GM19239 (cell line): Measurements from ENCODE around the gene CAPRIN1.
A peak's percentile ranks its signal among the peaks of the same experiment; 100 is the strongest.
"Not testable (repeated sequence)": the region's sequence is repeated elsewhere in the genome, so short reads cannot be mapped to it uniquely, and the experiment has no call there.

Experiments
- DNase-seq: peaks from one replicate; pipeline ENCODE4 v3.0.0; 2011; ENCODE audit warnings: low spot score; ENCODE audit not compliant: insufficient read length
- FAIRE-seq: peaks from 2 replicates; lab custom pipeline; 2011; peaks lifted over from hg19 to GRCh38; lab: Jason Lieb, UNC

The CAPRIN1 gene

GRCh38 chr11:34075178-34075820 lies 23.8 kb downstream of the CAPRIN1 start:
- no peak for FAIRE-seq
- DNase-seq = no peak

GRCh38 chr11:34080609-34081008 lies 29.1 kb downstream of the CAPRIN1 start:
- DNase-seq (no peak), FAIRE-seq (no peak)

GRCh38 chr11:34084637-34085036 lies 33.1 kb downstream of the CAPRIN1 start:
- DNase-seq (no peak), FAIRE-seq (peak; percentile 35)

GRCh38 chr11:34086554-34087283 lies 35.2 kb downstream of the CAPRIN1 start:
- DNase-seq (no peak), FAIRE-seq (peak; percentile 83)

- no peak for DNase-seq
- FAIRE-seq = no peak
Measured at GRCh38 chr11:34091825-34092224, 40.3 kb downstream of the CAPRIN1 start.

GRCh38 chr11:34094900-34095299 lies 43.4 kb downstream of the CAPRIN1 start:
- not testable (repeated sequence) for FAIRE-seq, DNase-seq

- DNase-seq (no peak), FAIRE-seq (no peak)
Measured at GRCh38 chr11:34098813-34099212, 47.3 kb downstream of the CAPRIN1 start.

- no peak for DNase-seq
- peak; percentile 42 for FAIRE-seq
Measured at GRCh38 chr11:34104680-34105078, 53.1 kb downstream of the CAPRIN1 start.

- DNase-seq (peak; percentile 72), FAIRE-seq (peak; percentile 99)
Measured at GRCh38 chr11:34105079-34105956, 53.8 kb downstream of the CAPRIN1 start, which contains the start of gene NAT10. Gene NAT10, plus strand, starts transcription at chr11:34105629. Its CDS starts 2,597 bp downstream, at chr11:34108226.

- DNase-seq = no peak
- FAIRE-seq = no peak
Measured at GRCh38 chr11:34105957-34106504, 54.5 kb downstream of the CAPRIN1 start.

GRCh38 chr11:34111722-34112270 lies 60.3 kb downstream of the CAPRIN1 start:
- FAIRE-seq (no peak), DNase-seq (no peak)

GRCh38 chr11:34114014-34114413 lies 62.5 kb downstream of the CAPRIN1 start:
- FAIRE-seq (no peak), DNase-seq (no peak)

GRCh38 chr11:34114471-34114870 lies 62.9 kb downstream of the CAPRIN1 start:
- no peak for FAIRE-seq

GRCh38 chr11:34120651-34121050 lies 69.1 kb downstream of the CAPRIN1 start:
- DNase-seq = no peak
- no peak for FAIRE-seq

More at GRCh38 chr11:34114471-34114870, 62.9 kb downstream of the CAPRIN1 start:
- DNase-seq = no peak

- FAIRE-seq (no peak), DNase-seq (no peak)
Measured at GRCh38 chr11:34124885-34125668, 73.5 kb downstream of the CAPRIN1 start.

GRCh38 chr11:34126959-34127848 lies 75.7 kb downstream of the CAPRIN1 start:
- FAIRE-seq (no peak), DNase-seq (no peak)

GRCh38 chr11:34128824-34129223 lies 77.3 kb downstream of the CAPRIN1 start:
- FAIRE-seq = no peak
- DNase-seq = no peak

- no peak for DNase-seq
- FAIRE-seq = no peak
Measured at GRCh38 chr11:34132261-34132965, 80.9 kb downstream of the CAPRIN1 start.
